ENCODE data around the gene SRSF10.

Gene SRSF10

GRCh38 chr1:23928789-23929188 lies 51.3 kb downstream of the SRSF10 start:
- H3K4me3 ChIP-seq (ENCODE audit: low read depth, low read length), result no peak overlapping the region
- ChIA-PET CTCF (interaction anchor here (1.1 kb wide), 2 partner anchors 12 to 157 kb away, joined by 3 to 4 read pairs; no protein-coding TSS in a partner anchor), POLR2A (interaction anchor here (0.7 kb wide), 1 partner anchor 10 kb away, joined by 4 read pairs; no protein-coding TSS in a partner anchor)
- no peak for DNase-seq (ENCODE audit: low read depth, low spot score)
- TF ChIP-seq, protein P1, sequence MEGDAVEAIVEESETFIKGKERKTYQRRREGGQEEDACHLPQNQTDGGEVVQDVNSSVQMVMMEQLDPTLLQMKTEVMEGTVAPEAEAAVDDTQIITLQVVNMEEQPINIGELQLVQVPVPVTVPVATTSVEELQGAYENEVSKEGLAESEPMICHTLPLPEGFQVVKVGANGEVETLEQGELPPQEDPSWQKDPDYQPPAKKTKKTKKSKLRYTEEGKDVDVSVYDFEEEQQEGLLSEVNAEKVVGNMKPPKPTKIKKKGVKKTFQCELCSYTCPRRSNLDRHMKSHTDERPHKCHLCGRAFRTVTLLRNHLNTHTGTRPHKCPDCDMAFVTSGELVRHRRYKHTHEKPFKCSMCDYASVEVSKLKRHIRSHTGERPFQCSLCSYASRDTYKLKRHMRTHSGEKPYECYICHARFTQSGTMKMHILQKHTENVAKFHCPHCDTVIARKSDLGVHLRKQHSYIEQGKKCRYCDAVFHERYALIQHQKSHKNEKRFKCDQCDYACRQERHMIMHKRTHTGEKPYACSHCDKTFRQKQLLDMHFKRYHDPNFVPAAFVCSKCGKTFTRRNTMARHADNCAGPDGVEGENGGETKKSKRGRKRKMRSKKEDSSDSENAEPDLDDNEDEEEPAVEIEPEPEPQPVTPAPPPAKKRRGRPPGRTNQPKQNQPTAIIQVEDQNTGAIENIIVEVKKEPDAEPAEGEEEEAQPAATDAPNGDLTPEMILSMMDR (IDR thresholded peaks at IDR 0.05; ENCODE audit: insufficient read depth, low read length, missing control alignments), result no peak

GRCh38 chr1:23927097-23927496 lies 53.0 kb downstream of the SRSF10 start:
- ChIA-PET CTCF (interaction anchor here (0.9 kb wide), 1 partner anchor 10 kb away, joined by 3 read pairs; no protein-coding TSS in a partner anchor), POLR2A (no interaction called here)
- TF ChIP-seq, protein P1 (IDR thresholded peaks at IDR 0.05; ENCODE audit: insufficient read depth, low read length, missing control alignments), result no peak
- H3K4me3 ChIP-seq (ENCODE audit: low read depth, low read length), result no peak overlapping the region
- no peak for DNase-seq (ENCODE audit: low read depth, low spot score)

GRCh38 chr1:23925279-23925678 lies 54.8 kb downstream of the SRSF10 start:
- CTCF ChIA-PET, result no interaction called here
- H3K4me3 ChIP-seq (ENCODE audit: low read depth, low read length), result no peak overlapping the region
- TF ChIP-seq, protein P1 (IDR thresholded peaks at IDR 0.05; ENCODE audit: insufficient read depth, low read length, missing control alignments), result no peak
- POLR2A ChIA-PET, result no interaction called here
- no peak for DNase-seq (ENCODE audit: low read depth, low spot score)

- TF ChIP-seq, protein P1 (IDR thresholded peaks at IDR 0.05; ENCODE audit: insufficient read depth, low read length, missing control alignments), result no peak
- ChIA-PET CTCF (no interaction called here), POLR2A (no interaction called here)
- no peak for DNase-seq (ENCODE audit: low read depth, low spot score)
- H3K4me3 ChIP-seq (ENCODE audit: low read depth, low read length), result no peak overlapping the region
Measured at GRCh38 chr1:23924601-23925000, 55.5 kb downstream of the SRSF10 start.

- CTCF ChIA-PET, result interaction anchor here (1.9 kb wide), 1 partner anchor 152 kb away, joined by 5 read pairs; no protein-coding TSS in a partner anchor
- TF ChIP-seq, protein P1 (IDR thresholded peaks at IDR 0.05; ENCODE audit: insufficient read depth, low read length, missing control alignments), result no peak
- no peak for DNase-seq (ENCODE audit: low read depth, low spot score)
- POLR2A ChIA-PET, result no interaction called here
- no peak overlapping the region for H3K4me3 ChIP-seq (ENCODE audit: low read depth, low read length)
Measured at GRCh38 chr1:23923592-23924499, 56.3 kb downstream of the SRSF10 start.

DNA sequence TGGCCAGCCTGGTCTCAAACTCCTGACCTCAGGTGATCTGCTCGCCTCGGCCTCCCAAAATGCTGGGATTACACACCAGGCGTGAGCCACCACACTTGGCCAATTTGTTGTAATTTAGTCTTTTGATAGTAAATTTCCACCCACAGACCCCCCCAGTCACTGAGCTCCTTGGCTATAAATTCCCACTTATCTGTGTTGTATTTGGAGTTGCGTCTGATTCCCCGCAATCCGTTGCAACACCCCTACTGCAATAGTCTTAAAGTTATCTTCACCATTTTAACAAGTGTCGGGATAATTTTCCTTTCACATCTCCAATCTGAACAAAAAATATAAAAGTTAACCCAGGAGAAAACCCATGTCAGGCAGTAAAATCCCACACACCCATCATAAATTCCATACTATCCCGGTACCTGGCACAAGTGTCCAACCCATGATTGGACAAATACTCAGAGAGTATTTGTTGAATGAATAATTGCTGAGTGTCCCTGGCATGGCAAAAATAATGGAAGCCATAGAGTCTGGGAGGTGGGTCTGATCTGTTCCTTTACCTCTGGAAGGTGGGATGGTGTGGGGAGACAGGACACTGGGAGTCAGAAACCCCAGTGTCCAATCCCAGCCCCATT lies 57.7 kb downstream of the SRSF10 start:
- no peak overlapping the region for H3K4me3 ChIP-seq (ENCODE audit: low read depth, low read length)
- TF ChIP-seq, protein P1 (IDR thresholded peaks at IDR 0.05; ENCODE audit: insufficient read depth, low read length, missing control alignments), result no peak
- DNase-seq (ENCODE audit: low read depth, low spot score), result no peak
- ChIA-PET CTCF (interaction anchor here (1.9 kb wide), 1 partner anchor 151 kb away, joined by 5 read pairs; no protein-coding TSS in a partner anchor), POLR2A (no interaction called here)

Data from AG04449 (cell line).